GM10248 (cell line): ENCODE results near the gene PDHX.

Experiments
- CTCF ChIA-PET: fragments of 300-600 bp; sonication (Branson Sonifier 250); formaldehyde crosslinking; extraction: SDS; loops from one replicate; lab custom pipeline; 2021; ENCODE audit warnings: antibody characterized with exemption; lab: Yijun Ruan, JAX
- POLR2A ChIA-PET: fragments of 350-650 bp; sonication (Branson Sonifier 250); formaldehyde crosslinking; extraction: SDS; loops from one replicate; lab custom pipeline; 2020; ENCODE audit warnings: antibody characterized with exemption; lab: Yijun Ruan, JAX
- DNase-seq: peaks from one replicate; pipeline ENCODE4 v3.0.0; 2012; ENCODE audit errors: extremely low spot score
- CTCF ChIP-seq: IDR thresholded peaks from 2 replicates; pipeline ENCODE4 v1.5.1; 2012; ENCODE audit warnings: mild to moderate bottlenecking, low read depth; ENCODE audit errors: extremely low read depth, missing control alignments, control extremely low read depth

PDHX gene

GRCh38 chr11:35009191-35009943, 92.9 kb downstream of the PDHX start:
- DNase-seq = no peak
- TF ChIP-seq CTCF = no peak
- CTCF ChIA-PET = interaction anchor here (0.6 to 4.6 kb wide), 9 partner anchors 9 to 383 kb away, joined by 3 to 23 read pairs (median 4); no protein-coding TSS in a partner anchor
- POLR2A ChIA-PET = no interaction called here

GRCh38 chr11:35009944-35010342, 93.5 kb downstream of the PDHX start:
- CTCF ChIA-PET = interaction anchor here (1.0 to 4.6 kb wide), 7 partner anchors 10 to 382 kb away, joined by 3 to 23 read pairs (median 5); no protein-coding TSS in a partner anchor
- TF ChIP-seq CTCF = no peak
- no peak for DNase-seq
- POLR2A ChIA-PET = no interaction called here

GRCh38 chr11:35010654-35011053, 94.2 kb downstream of the PDHX start:
- CTCF ChIA-PET = interaction anchor here (0.9 to 2.9 kb wide), 3 partner anchors 23 to 381 kb away, joined by 4 to 12 read pairs (median 9); no protein-coding TSS in a partner anchor
- POLR2A ChIA-PET = no interaction called here
- TF ChIP-seq CTCF = no peak
- DNase-seq = no peak

GRCh38 chr11:35011389-35011788, 95.0 kb downstream of the PDHX start:
- TF ChIP-seq CTCF = no peak
- DNase-seq = no peak
- ChIA-PET POLR2A (no interaction called here), CTCF (interaction anchor here (0.8 to 0.9 kb wide), 3 partner anchors 19 to 28 kb away, joined by 3 to 4 read pairs (median 3); no protein-coding TSS in a partner anchor)

GRCh38 chr11:35011944-35012343, 95.5 kb downstream of the PDHX start:
- CTCF ChIA-PET = interaction anchor here (0.8 to 0.9 kb wide), 3 partner anchors 18 to 27 kb away, joined by 3 to 4 read pairs (median 3); no protein-coding TSS in a partner anchor
- DNase-seq = no peak
- POLR2A ChIA-PET = no interaction called here
- no peak for TF ChIP-seq CTCF

GRCh38 chr11:35012467-35013191, 96.2 kb downstream of the PDHX start:
- DNase-seq = peak; percentile 45
- ChIA-PET CTCF (interaction anchor here (0.9 to 1.4 kb wide), 4 partner anchors 9 to 380 kb away, joined by 3 to 4 read pairs (median 3); no protein-coding TSS in a partner anchor), POLR2A (no interaction called here)
- no peak for TF ChIP-seq CTCF
